ENCODE data around the gene ANKHD1.

DNA sequence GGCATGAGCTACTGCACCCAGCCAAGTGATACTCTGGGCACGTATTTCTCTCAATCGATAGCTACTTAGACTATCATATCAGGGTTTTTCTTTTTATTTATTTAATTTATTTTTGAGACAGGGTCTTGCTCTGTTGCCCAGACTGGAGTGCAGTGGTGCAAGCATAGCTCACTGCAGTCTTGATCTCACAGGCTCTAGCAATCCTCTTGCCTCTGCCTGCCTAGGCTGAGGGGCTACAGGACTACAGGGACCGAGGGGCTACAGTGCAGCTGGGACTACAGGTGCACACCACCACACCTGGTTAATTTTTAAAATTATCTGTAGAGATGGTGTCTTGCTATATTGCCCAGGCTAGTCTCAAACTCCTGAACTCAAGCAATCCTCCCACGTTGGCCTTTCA is 20.3 kb upstream of the ANKHD1 start:
- TF ChIP-seq EZH2 (IDR thresholded peaks at IDR 0.05; ENCODE audit: insufficient read depth, poor library complexity, severe bottlenecking) (no peak), EZH2phosphoT487 (IDR thresholded peaks at IDR 0.05; ENCODE audit: insufficient read depth, low read depth) (no peak)
